PC-3 (cell line): ENCODE results near the gene CAB39L. TPM values are rescaled to one million over a fixed set of nuclear protein-coding genes. Genes with fewer than 3 reads are reported as not detected.

Source experiments
- ATAC-seq: fragments of 200-7000 bp; cut with Tn5 transposase; 2 replicates; pipeline ENCODE4 v1.9.1; 2020; ENCODE audit warnings: mild to moderate bottlenecking, moderate library complexity
- BruUV-seq: library from RNA; stranded (reverse); fragments of 400-500 nt; replicated peaks from 2 replicates; lab custom pipeline; 2021; lab: Mats Ljungman, UMichigan
- CTCF ChIA-PET: fragments of 300-600 bp; sonication (Branson Sonifier 250); formaldehyde crosslinking; loops from one replicate; lab custom pipeline; 2022; ENCODE audit warnings: antibody characterized with exemption; lab: Charles Lee
- POLR2A ChIA-PET: fragments of 300-600 bp; sonication (Branson Sonifier 250); formaldehyde crosslinking; loops from one replicate; lab custom pipeline; 2022; ENCODE audit warnings: antibody characterized with exemption; ENCODE audit not compliant: unreplicated experiment; lab: Charles Lee
- DNase-seq: peaks from one replicate; pipeline ENCODE4 v3.0.0-alpha.2; 2015
- H2AFZ ChIP-seq: fragments of 300-600 bp; sonication (generic); 2 replicates; pipeline ENCODE4 v1.6.0; 2016; ENCODE audit warnings: antibody characterized with exemption, low read length
- H3F3A ChIP-seq: fragments of 300-600 bp; sonication (generic); one replicate; pipeline ENCODE4 v1.6.0; 2017; ENCODE audit warnings: antibody characterized with exemption, low read length, control low read depth, mild to moderate bottlenecking; ENCODE audit not compliant: unreplicated experiment
- H3K27ac ChIP-seq: fragments of 300-600 bp; sonication (generic); 2 replicates; pipeline ENCODE4 v1.5.1; 2016; ENCODE audit warnings: mild to moderate bottlenecking, low read length
- H3K27me3 ChIP-seq: fragments of 300-600 bp; sonication (generic); 2 replicates; pipeline ENCODE4 v1.6.1; 2016; ENCODE audit warnings: low read length, mixed read lengths
- H3K36me3 ChIP-seq: fragments of 300-600 bp; sonication (generic); 2 replicates; pipeline ENCODE4 v1.6.1; 2016; ENCODE audit warnings: low read depth, mixed run types, low read length, mixed read lengths
- H3K4me1 ChIP-seq: fragments of 300-600 bp; sonication (generic); 2 replicates; pipeline ENCODE4 v1.5.1; 2016; ENCODE audit warnings: low read length; ENCODE audit not compliant: insufficient read depth
- H3K4me2 ChIP-seq: fragments of 300-600 bp; sonication (generic); 2 replicates; pipeline ENCODE4 v1.6.0; 2016; ENCODE audit warnings: low read length
- H3K4me3 ChIP-seq: fragments of 300-600 bp; sonication (generic); 2 replicates; pipeline ENCODE4 v1.5.1; 2016; ENCODE audit warnings: mild to moderate bottlenecking, low read length, mixed read lengths
- H3K79me2 ChIP-seq: fragments of 300-600 bp; sonication (generic); 2 replicates; pipeline ENCODE4 v1.6.1; 2017; ENCODE audit warnings: low read length, mixed read lengths
- H3K9ac ChIP-seq: fragments of 300-600 bp; sonication (generic); 2 replicates; pipeline ENCODE4 v1.6.0; 2016; ENCODE audit warnings: mild to moderate bottlenecking, low read length
- H3K9me2 ChIP-seq: fragments of 300-600 bp; sonication (generic); replicated peaks from 2 replicates; pipeline ENCODE4 v1.6.1; 2016; ENCODE audit warnings: mixed run types, low read length, mixed read lengths
- H3K9me3 ChIP-seq: fragments of 300-600 bp; sonication (generic); 2 replicates; pipeline ENCODE4 v1.6.1; 2016; ENCODE audit warnings: low read length, mixed read lengths
- H4K20me1 ChIP-seq: fragments of 300-600 bp; sonication (generic); 2 replicates; pipeline ENCODE4 v1.6.1; 2016; ENCODE audit warnings: low read length, mixed read lengths
- EZH2 ChIP-seq: fragments of 300-600 bp; sonication (generic); IDR thresholded peaks from one replicate; pipeline ENCODE4 v1.6.1; 2017; ENCODE audit warnings: antibody characterized with exemption, mild to moderate bottlenecking, low read length; ENCODE audit not compliant: unreplicated experiment
- EZH2phosphoT487 ChIP-seq: fragments of 300-600 bp; sonication (generic); IDR thresholded peaks from 2 replicates; pipeline ENCODE4 v1.6.1; 2018; ENCODE audit warnings: mild to moderate bottlenecking, antibody characterized with exemption, low read length, borderline replicate concordance
- intact Hi-C: fragments of 100-400 bp; cut with micrococcal nuclease; formaldehyde crosslinking; loops from 2 replicates; pipeline ENCODE4 v1.9.0; 2023
- total RNA-seq: library from RNA; depleted of rRNA; stranded (reverse); fragments of >200 nt; gene quantifications from 2 replicates; pipeline ENCODE4 v1.2.3, GENCODE V29; 2014
- TF ChIP-seq, protein P1 (sequence below): fragments of 300-600 bp; sonication (generic); conservative IDR thresholded peaks from 2 replicates; pipeline ENCODE4 v1.5.1; 2017; ENCODE audit warnings: antibody characterized with exemption, low read depth, mild to moderate bottlenecking, low read length

The CAB39L gene
- total RNA-seq, 1 experiment from 2014 or later: 1.8 TPM

GRCh38 chr13:49341941-49342340 lies 101.9 kb downstream of the CAB39L start:
- Histone ChIP-seq H3F3A (no peaks in the 10 kb centered on the region), H3K36me3 (no peaks in the 10 kb centered on the region), H3K4me2 (no peak overlapping the region), H3K9ac (no peak overlapping the region), H3K27ac (no peak overlapping the region), H3K9me3 (no peaks in the 10 kb centered on the region), H3K4me3 (no peak overlapping the region), H3K9me2 (no peaks in the 10 kb centered on the region), H3K27me3 (no peaks in the 10 kb centered on the region), H3K4me1 (no peaks in the 10 kb centered on the region), H2AFZ (no peak overlapping the region), H3K79me2 (no peaks in the 10 kb centered on the region), H4K20me1 (no peaks in the 10 kb centered on the region)
- POLR2A ChIA-PET: no interaction called here
- TF ChIP-seq, protein P1, sequence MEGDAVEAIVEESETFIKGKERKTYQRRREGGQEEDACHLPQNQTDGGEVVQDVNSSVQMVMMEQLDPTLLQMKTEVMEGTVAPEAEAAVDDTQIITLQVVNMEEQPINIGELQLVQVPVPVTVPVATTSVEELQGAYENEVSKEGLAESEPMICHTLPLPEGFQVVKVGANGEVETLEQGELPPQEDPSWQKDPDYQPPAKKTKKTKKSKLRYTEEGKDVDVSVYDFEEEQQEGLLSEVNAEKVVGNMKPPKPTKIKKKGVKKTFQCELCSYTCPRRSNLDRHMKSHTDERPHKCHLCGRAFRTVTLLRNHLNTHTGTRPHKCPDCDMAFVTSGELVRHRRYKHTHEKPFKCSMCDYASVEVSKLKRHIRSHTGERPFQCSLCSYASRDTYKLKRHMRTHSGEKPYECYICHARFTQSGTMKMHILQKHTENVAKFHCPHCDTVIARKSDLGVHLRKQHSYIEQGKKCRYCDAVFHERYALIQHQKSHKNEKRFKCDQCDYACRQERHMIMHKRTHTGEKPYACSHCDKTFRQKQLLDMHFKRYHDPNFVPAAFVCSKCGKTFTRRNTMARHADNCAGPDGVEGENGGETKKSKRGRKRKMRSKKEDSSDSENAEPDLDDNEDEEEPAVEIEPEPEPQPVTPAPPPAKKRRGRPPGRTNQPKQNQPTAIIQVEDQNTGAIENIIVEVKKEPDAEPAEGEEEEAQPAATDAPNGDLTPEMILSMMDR: no peak
- TF ChIP-seq EZH2 (no peak), EZH2phosphoT487 (no peak)
- BruUV-seq: no TSS peak
- ATAC-seq (no peak), DNase-seq (no peak)
- intact Hi-C loops: no loop called here
- CTCF ChIA-PET: no interaction called here

DNA sequence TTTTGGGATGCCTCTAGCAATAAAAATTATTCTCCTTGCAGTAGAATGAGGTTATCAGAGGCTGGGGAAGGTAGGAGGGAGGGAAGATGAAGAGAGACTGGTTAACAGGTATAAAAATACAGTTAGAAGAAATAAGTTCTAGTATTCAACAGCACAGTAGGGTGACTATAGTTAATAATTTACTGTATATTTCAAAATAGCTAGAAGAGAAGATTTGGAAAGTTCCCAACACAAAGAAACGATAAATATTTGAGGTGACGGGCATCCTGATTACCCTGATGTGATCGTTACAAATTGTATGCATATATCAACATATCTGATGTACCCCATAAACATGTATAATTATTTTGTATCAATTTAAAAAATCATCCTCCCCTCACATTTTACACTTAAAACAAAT lies 102.3 kb downstream of the CAB39L start:
- TF ChIP-seq, protein P1: no peak
- TF ChIP-seq EZH2: no peak
- no peak for TF ChIP-seq EZH2phosphoT487
- H3K36me3 ChIP-seq: no peaks in the 10 kb centered on the region
- H3K9ac ChIP-seq: no peak overlapping the region
- no peak overlapping the region for H3K4me2 ChIP-seq
- intact Hi-C loops: no loop called here
- no peak for DNase-seq
- H3K79me2 ChIP-seq: no peaks in the 10 kb centered on the region
- no peaks in the 10 kb centered on the region for H3K9me2 ChIP-seq
- H4K20me1 ChIP-seq: no peaks in the 10 kb centered on the region
- no peaks in the 10 kb centered on the region for H3K4me1 ChIP-seq
- no peak overlapping the region for H3K27ac ChIP-seq
- ChIA-PET CTCF (no interaction called here), POLR2A (no interaction called here)
- no peaks in the 10 kb centered on the region for H3K27me3 ChIP-seq
- H3F3A ChIP-seq: no peaks in the 10 kb centered on the region
- no peak overlapping the region for H2AFZ ChIP-seq
- no peak for ATAC-seq
- no TSS peak for BruUV-seq
- H3K9me3 ChIP-seq: no peaks in the 10 kb centered on the region
- no peak overlapping the region for H3K4me3 ChIP-seq

GRCh38 chr13:49340161-49340560 lies 103.7 kb downstream of the CAB39L start:
- Histone ChIP-seq H3F3A (no peaks in the 10 kb centered on the region), H2AFZ (no peak overlapping the region), H3K4me3 (no peak overlapping the region), H3K4me1 (no peaks in the 10 kb centered on the region), H3K9ac (no peak overlapping the region), H3K4me2 (no peak overlapping the region), H3K27me3 (no peaks in the 10 kb centered on the region), H3K9me2 (no peaks in the 10 kb centered on the region), H3K9me3 (no peaks in the 10 kb centered on the region), H3K27ac (no peak overlapping the region), H3K79me2 (no peaks in the 10 kb centered on the region), H3K36me3 (no peaks in the 10 kb centered on the region), H4K20me1 (no peaks in the 10 kb centered on the region)
- BruUV-seq: no TSS peak
- POLR2A ChIA-PET: no interaction called here
- TF ChIP-seq EZH2phosphoT487 (no peak), EZH2 (no peak)
- TF ChIP-seq, protein P1: no peak
- ATAC-seq (no peak), DNase-seq (no peak)
- CTCF ChIA-PET: no interaction called here
- intact Hi-C loops: no loop called here
